WTC11 (cell line): Measurements from ENCODE around the gene CRYZL1. TPM values are rescaled to one million over a fixed set of nuclear protein-coding genes. Genes with fewer than 3 reads are reported as not detected.
A peak's percentile ranks its signal among the peaks of the same experiment; 100 is the strongest.

Experiments
- ATAC-seq: fragments of 200-7000 bp; cut with Tn5 transposase; 2 replicates; pipeline ENCODE4 v1.10.0; 2021; ENCODE audit warnings: mild to moderate bottlenecking, moderate library complexity
- CTCF ChIA-PET: fragments of 300-600 bp; sonication (Branson Sonifier 250); formaldehyde crosslinking; loops from one replicate; lab custom pipeline; 2021; ENCODE audit warnings: antibody characterized with exemption; lab: Charles Lee
- POLR2A ChIA-PET: fragments of 350-600 bp; sonication (Branson Sonifier 250); formaldehyde crosslinking; loops from one replicate; lab custom pipeline; 2021; ENCODE audit warnings: antibody characterized with exemption; lab: Charles Lee
- DNase-seq: peaks from one replicate; pipeline ENCODE4 v3.0.0; 2021; ENCODE audit warnings: low spot score
- H3K27ac Mint-ChIP-seq: 2 replicates; pipeline ENCODE4 v1.8.0; 2021; ENCODE audit warnings: mixed read lengths
- H3K27me3 Mint-ChIP-seq: 2 replicates; pipeline ENCODE4 v1.8.0; 2021; ENCODE audit warnings: low read depth, mild to moderate bottlenecking, moderate library complexity, mixed read lengths
- H3K36me3 Mint-ChIP-seq: 2 replicates; pipeline ENCODE4 v1.8.0; 2021; ENCODE audit warnings: mixed read lengths
- H3K4me1 Mint-ChIP-seq: 2 replicates; pipeline ENCODE4 v1.8.0; 2022; ENCODE audit warnings: mixed read lengths
- H3K4me3 Mint-ChIP-seq: 2 replicates; pipeline ENCODE4 v1.8.0; 2021; ENCODE audit warnings: mild to moderate bottlenecking, moderate library complexity, mixed read lengths
- H3K9me3 Mint-ChIP-seq: 2 replicates; pipeline ENCODE4 v1.8.0; 2021; ENCODE audit warnings: mixed read lengths
- CBFB ChIP-seq: sonication (generic); formaldehyde crosslinking; IDR thresholded peaks from 2 replicates; pipeline ENCODE4 v1.8.1; 2022; ENCODE audit warnings: mild to moderate bottlenecking, low read depth, missing genetic modification reagents
- FOXP1 ChIP-seq: sonication (generic); formaldehyde crosslinking; IDR thresholded peaks from 2 replicates; pipeline ENCODE4 v1.8.0; 2022; ENCODE audit warnings: missing genetic modification reagents, mild to moderate bottlenecking, moderate library complexity, borderline replicate concordance
- HMGA2 ChIP-seq: fragments of 250-450 bp; sonication (Bioruptor Pico); IDR thresholded peaks from 2 replicates; pipeline ENCODE4 v1.4.0; 2021; ENCODE audit warnings: mild to moderate bottlenecking, moderate library complexity
- IRF2 ChIP-seq: sonication (generic); formaldehyde crosslinking; IDR thresholded peaks from 2 replicates; pipeline ENCODE4 v1.8.0; 2022; ENCODE audit warnings: low read depth, missing genetic modification reagents, borderline replicate concordance
- JAZF1 ChIP-seq: fragments of 250-450 bp; sonication (Bioruptor Pico); IDR thresholded peaks from 2 replicates; pipeline ENCODE4 v1.9.0; 2021; ENCODE audit warnings: moderate library complexity, mild to moderate bottlenecking, inconsistent platforms
- NFATC4 ChIP-seq: fragments of 250-450 bp; sonication (Bioruptor Pico); IDR thresholded peaks from 2 replicates; pipeline ENCODE4 v1.9.0; 2021; ENCODE audit warnings: mild to moderate bottlenecking
- NR2C2 ChIP-seq: sonication (generic); formaldehyde crosslinking; IDR thresholded peaks from 2 replicates; pipeline ENCODE4 v1.8.0; 2022; ENCODE audit warnings: mild to moderate bottlenecking, missing genetic modification reagents
- OVOL2 ChIP-seq: fragments of 250-450 bp; sonication (Bioruptor Pico); IDR thresholded peaks from 2 replicates; pipeline ENCODE4 v1.9.0; 2021; ENCODE audit warnings: mild to moderate bottlenecking, borderline replicate concordance
- PRRX2 ChIP-seq: fragments of 250-450 bp; sonication (Bioruptor Pico); IDR thresholded peaks from 2 replicates; pipeline ENCODE4 v1.8.0; 2021; ENCODE audit warnings: mild to moderate bottlenecking
- RORB ChIP-seq: fragments of 250-450 bp; sonication (Bioruptor Pico); IDR thresholded peaks from 2 replicates; pipeline ENCODE4 v1.9.0; 2021; ENCODE audit warnings: mild to moderate bottlenecking
- ZNF232 ChIP-seq: sonication (generic); formaldehyde crosslinking; IDR thresholded peaks from 2 replicates; pipeline ENCODE4 v1.8.0; 2022; ENCODE audit warnings: mild to moderate bottlenecking, missing genetic modification reagents
- ZNF396 ChIP-seq: fragments of 250-450 bp; sonication (Bioruptor Pico); IDR thresholded peaks from 2 replicates; pipeline ENCODE4 v1.8.0; 2021; ENCODE audit warnings: mild to moderate bottlenecking, moderate library complexity, borderline replicate concordance
- ZNF416 ChIP-seq: fragments of 250-450 bp; sonication (Bioruptor Pico); IDR thresholded peaks from 2 replicates; pipeline ENCODE4 v1.9.0; 2021; ENCODE audit warnings: mild to moderate bottlenecking, inconsistent platforms
- total RNA-seq: library from RNA; stranded (reverse); gene quantifications from 3 replicates; pipeline ENCODE4 v1.2.3, GENCODE V29; 2021
- TF ChIP-seq, protein P1 (sequence below): sonication (generic); formaldehyde crosslinking; IDR thresholded peaks from 2 replicates; pipeline ENCODE4 v1.8.0; 2022; ENCODE audit warnings: mild to moderate bottlenecking, missing genetic modification reagents
- TF ChIP-seq, protein P2 (sequence below): sonication (generic); formaldehyde crosslinking; IDR thresholded peaks from 2 replicates; pipeline ENCODE4 v1.8.1; 2023; ENCODE audit warnings: mild to moderate bottlenecking, missing genetic modification reagents, moderate library complexity
- TF ChIP-seq, protein P3 (sequence below): sonication (generic); formaldehyde crosslinking; IDR thresholded peaks from 2 replicates; pipeline ENCODE4 v1.8.1; 2023; ENCODE audit warnings: mild to moderate bottlenecking, missing genetic modification reagents, borderline replicate concordance
- TF ChIP-seq, protein P4 (sequence below): fragments of 250-450 bp; sonication (Bioruptor Pico); IDR thresholded peaks from 2 replicates; pipeline ENCODE4 v1.9.0; 2021; ENCODE audit warnings: mild to moderate bottlenecking, borderline replicate concordance
- TF ChIP-seq, protein P5 (sequence below): sonication (generic); formaldehyde crosslinking; IDR thresholded peaks from 2 replicates; pipeline ENCODE4 v1.8.0; 2023; ENCODE audit warnings: mild to moderate bottlenecking, missing genetic modification reagents
- TF ChIP-seq, protein P6 (sequence below): fragments of 250-450 bp; sonication (Bioruptor Pico); IDR thresholded peaks from 2 replicates; pipeline ENCODE4 v1.9.0; 2021; ENCODE audit warnings: moderate library complexity, mild to moderate bottlenecking, inconsistent platforms, borderline replicate concordance

Gene CRYZL1
- total RNA-seq, 1 experiment from 2014 or later, result 21.9 TPM

DNA sequence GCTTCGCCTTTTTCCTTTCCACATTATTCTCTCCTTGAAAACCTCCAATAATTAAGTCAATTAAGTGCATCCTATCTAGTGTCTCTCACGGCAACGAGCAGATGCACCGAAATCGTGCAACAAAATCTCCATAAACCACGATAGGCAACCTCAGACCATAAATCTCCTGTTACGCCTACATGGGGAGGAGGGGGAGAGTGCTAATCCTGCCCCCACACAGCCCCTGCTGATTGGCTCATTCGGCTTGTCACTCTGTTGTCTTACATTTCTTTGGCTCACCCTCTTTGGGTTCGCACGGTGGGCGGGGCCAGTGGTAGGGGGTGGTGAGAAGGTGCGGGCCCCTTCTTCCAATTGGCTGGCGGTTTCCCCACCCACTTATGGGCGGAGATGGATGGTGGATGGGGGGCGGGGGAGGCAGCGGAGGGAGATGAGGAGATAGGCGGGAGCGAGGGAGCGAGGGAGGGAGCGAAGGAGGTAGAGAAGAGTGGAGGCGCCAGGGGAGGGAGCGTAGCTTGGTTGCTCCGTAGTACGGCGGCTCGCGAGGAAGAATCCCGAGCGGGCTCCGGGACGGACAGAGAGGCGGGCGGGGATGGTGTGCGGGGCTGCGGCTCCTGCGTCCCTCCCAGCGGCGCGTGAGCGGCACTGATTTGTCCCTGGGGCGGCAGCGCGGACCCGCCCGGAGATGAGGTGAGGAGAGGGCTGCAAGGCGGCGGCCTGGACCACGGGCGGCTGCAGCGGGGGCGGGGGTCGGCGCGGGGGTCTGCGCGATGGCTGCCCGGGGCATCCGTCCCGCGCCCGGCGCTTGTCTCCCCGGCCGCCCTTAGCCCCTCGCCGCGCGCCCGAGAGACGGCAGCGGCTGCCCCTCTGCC, 720 bp upstream of the CRYZL1 start, which contains the start of gene ITSN1 (continued):
- TF ChIP-seq, protein P1, sequence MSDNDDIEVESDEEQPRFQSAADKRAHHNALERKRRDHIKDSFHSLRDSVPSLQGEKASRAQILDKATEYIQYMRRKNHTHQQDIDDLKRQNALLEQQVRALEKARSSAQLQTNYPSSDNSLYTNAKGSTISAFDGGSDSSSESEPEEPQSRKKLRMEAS, result peak; percentile 19; the same call in 1 of the 2 replicates
- TF ChIP-seq OVOL2 (CRISPR knock-in tag), result no peak
- TF ChIP-seq, protein P2, sequence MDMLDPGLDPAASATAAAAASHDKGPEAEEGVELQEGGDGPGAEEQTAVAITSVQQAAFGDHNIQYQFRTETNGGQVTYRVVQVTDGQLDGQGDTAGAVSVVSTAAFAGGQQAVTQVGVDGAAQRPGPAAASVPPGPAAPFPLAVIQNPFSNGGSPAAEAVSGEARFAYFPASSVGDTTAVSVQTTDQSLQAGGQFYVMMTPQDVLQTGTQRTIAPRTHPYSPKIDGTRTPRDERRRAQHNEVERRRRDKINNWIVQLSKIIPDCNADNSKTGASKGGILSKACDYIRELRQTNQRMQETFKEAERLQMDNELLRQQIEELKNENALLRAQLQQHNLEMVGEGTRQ (CRISPR knock-in tag), result peak; percentile 20; the same call in 1 of the 2 replicates
- TF ChIP-seq JAZF1 (CRISPR knock-in tag), result no peak

DNA sequence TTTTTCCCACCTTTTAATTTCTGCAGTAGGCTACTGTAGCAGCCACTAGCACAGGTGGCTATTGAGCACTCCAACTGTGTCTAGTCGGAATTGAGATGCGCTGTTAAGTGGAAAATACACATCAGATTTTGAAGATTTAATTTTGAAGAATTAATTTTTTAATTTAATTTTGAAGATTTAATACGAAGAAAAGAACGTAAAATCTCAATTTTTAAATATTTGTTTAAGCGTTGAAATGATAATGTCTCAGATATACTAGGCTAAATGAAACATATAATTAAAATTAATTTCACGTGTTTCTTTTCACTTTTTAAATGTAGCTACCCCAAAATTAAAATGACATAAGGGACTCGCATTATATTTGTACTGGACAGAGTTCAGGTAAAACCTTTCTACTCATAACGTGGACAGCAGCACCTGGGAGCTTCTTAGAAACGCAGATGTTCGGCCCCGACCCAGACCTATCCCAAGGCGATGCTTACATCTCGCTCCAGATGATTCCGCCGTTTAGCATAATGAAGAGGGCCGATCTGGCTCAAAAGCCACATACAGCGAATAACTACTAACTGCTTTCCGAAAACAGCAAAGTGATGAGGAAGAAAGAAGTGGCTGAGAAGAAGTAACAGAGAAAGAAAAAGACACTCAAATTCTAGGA, 717 bp downstream of the CRYZL1 start:
- CTCF ChIA-PET, result no interaction called here
- ATAC-seq, result no peak
- H3K36me3 Mint-ChIP-seq, result peaks cover 3% of the 10 kb centered on the region; the same call in 1 of the 2 replicates

DNA sequence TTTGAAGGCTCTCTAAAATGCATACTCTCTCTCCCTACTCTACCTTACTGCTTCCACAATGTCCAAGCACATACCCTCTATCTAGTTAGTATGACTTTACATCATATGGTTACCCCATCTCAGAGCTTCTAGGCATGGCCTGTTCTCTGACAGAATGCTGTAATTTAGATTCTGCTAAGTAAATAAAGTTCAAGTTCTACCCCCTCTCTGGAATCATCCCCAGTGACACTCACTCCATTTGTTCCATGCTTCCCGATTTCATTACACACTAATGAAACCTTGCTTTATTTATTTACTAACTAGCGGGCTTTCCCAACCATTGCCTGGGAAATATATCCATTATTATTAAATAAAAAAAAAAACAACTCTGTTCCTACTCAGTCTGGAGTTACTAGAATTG, 7.3 kb downstream of the CRYZL1 start:
- CTCF ChIA-PET, result no interaction called here
- no peak overlapping the region for H3K27ac Mint-ChIP-seq
- no peak overlapping the region for H3K4me3 Mint-ChIP-seq
- peaks cover 17% of the 10 kb centered on the region for H3K36me3 Mint-ChIP-seq
- no peaks in the 10 kb centered on the region for H3K27me3 Mint-ChIP-seq
- peaks cover 11% of the 10 kb centered on the region for H3K4me1 Mint-ChIP-seq
- no peak for ATAC-seq
- peaks cover 16% of the 10 kb centered on the region for H3K9me3 Mint-ChIP-seq
- DNase-seq, result no peak
- POLR2A ChIA-PET, result no interaction called here
- TF ChIP-seq, protein P3, sequence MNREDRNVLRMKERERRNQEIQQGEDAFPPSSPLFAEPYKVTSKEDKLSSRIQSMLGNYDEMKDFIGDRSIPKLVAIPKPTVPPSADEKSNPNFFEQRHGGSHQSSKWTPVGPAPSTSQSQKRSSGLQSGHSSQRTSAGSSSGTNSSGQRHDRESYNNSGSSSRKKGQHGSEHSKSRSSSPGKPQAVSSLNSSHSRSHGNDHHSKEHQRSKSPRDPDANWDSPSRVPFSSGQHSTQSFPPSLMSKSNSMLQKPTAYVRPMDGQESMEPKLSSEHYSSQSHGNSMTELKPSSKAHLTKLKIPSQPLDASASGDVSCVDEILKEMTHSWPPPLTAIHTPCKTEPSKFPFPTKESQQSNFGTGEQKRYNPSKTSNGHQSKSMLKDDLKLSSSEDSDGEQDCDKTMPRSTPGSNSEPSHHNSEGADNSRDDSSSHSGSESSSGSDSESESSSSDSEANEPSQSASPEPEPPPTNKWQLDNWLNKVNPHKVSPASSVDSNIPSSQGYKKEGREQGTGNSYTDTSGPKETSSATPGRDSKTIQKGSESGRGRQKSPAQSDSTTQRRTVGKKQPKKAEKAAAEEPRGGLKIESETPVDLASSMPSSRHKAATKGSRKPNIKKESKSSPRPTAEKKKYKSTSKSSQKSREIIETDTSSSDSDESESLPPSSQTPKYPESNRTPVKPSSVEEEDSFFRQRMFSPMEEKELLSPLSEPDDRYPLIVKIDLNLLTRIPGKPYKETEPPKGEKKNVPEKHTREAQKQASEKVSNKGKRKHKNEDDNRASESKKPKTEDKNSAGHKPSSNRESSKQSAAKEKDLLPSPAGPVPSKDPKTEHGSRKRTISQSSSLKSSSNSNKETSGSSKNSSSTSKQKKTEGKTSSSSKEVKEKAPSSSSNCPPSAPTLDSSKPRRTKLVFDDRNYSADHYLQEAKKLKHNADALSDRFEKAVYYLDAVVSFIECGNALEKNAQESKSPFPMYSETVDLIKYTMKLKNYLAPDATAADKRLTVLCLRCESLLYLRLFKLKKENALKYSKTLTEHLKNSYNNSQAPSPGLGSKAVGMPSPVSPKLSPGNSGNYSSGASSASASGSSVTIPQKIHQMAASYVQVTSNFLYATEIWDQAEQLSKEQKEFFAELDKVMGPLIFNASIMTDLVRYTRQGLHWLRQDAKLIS, result no peak
- no peak for TF ChIP-seq ZNF416 (CRISPR knock-in tag)
- TF ChIP-seq, protein P4, sequence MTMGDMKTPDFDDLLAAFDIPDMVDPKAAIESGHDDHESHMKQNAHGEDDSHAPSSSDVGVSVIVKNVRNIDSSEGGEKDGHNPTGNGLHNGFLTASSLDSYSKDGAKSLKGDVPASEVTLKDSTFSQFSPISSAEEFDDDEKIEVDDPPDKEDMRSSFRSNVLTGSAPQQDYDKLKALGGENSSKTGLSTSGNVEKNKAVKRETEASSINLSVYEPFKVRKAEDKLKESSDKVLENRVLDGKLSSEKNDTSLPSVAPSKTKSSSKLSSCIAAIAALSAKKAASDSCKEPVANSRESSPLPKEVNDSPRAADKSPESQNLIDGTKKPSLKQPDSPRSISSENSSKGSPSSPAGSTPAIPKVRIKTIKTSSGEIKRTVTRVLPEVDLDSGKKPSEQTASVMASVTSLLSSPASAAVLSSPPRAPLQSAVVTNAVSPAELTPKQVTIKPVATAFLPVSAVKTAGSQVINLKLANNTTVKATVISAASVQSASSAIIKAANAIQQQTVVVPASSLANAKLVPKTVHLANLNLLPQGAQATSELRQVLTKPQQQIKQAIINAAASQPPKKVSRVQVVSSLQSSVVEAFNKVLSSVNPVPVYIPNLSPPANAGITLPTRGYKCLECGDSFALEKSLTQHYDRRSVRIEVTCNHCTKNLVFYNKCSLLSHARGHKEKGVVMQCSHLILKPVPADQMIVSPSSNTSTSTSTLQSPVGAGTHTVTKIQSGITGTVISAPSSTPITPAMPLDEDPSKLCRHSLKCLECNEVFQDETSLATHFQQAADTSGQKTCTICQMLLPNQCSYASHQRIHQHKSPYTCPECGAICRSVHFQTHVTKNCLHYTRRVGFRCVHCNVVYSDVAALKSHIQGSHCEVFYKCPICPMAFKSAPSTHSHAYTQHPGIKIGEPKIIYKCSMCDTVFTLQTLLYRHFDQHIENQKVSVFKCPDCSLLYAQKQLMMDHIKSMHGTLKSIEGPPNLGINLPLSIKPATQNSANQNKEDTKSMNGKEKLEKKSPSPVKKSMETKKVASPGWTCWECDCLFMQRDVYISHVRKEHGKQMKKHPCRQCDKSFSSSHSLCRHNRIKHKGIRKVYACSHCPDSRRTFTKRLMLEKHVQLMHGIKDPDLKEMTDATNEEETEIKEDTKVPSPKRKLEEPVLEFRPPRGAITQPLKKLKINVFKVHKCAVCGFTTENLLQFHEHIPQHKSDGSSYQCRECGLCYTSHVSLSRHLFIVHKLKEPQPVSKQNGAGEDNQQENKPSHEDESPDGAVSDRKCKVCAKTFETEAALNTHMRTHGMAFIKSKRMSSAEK (CRISPR knock-in tag), result no peak
- TF ChIP-seq NFATC4 (CRISPR knock-in tag), result no peak
- TF ChIP-seq NR2C2, result no peak
- TF ChIP-seq OVOL2 (CRISPR knock-in tag), result no peak
- TF ChIP-seq IRF2 (CRISPR knock-in tag), result no peak
- TF ChIP-seq RORB (CRISPR knock-in tag), result no peak
- TF ChIP-seq ZNF396 (CRISPR knock-in tag), result no peak
- TF ChIP-seq ZNF232 (CRISPR knock-in tag), result no peak
- TF ChIP-seq FOXP1 (CRISPR knock-in tag), result no peak

More for the DNA sequence above, 717 bp downstream of the CRYZL1 start:
- Mint-ChIP-seq H3K9me3 (0 out of 2 replicates have a peak, but pooled peaks cover 3% of the 10 kb centered on the region), H3K4me3 (peak overlapping the region; percentile 95), H3K27me3 (no peaks in the 10 kb centered on the region), H3K4me1 (peaks cover 29% of the 10 kb centered on the region), H3K27ac (peak overlapping the region; percentile 88)
- TF ChIP-seq, protein P5, sequence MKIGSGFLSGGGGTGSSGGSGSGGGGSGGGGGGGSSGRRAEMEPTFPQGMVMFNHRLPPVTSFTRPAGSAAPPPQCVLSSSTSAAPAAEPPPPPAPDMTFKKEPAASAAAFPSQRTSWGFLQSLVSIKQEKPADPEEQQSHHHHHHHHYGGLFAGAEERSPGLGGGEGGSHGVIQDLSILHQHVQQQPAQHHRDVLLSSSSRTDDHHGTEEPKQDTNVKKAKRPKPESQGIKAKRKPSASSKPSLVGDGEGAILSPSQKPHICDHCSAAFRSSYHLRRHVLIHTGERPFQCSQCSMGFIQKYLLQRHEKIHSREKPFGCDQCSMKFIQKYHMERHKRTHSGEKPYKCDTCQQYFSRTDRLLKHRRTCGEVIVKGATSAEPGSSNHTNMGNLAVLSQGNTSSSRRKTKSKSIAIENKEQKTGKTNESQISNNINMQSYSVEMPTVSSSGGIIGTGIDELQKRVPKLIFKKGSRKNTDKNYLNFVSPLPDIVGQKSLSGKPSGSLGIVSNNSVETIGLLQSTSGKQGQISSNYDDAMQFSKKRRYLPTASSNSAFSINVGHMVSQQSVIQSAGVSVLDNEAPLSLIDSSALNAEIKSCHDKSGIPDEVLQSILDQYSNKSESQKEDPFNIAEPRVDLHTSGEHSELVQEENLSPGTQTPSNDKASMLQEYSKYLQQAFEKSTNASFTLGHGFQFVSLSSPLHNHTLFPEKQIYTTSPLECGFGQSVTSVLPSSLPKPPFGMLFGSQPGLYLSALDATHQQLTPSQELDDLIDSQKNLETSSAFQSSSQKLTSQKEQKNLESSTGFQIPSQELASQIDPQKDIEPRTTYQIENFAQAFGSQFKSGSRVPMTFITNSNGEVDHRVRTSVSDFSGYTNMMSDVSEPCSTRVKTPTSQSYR (CRISPR knock-in tag), result no peak
- no peak for TF ChIP-seq PRRX2 (CRISPR knock-in tag)
- TF ChIP-seq, protein P6, sequence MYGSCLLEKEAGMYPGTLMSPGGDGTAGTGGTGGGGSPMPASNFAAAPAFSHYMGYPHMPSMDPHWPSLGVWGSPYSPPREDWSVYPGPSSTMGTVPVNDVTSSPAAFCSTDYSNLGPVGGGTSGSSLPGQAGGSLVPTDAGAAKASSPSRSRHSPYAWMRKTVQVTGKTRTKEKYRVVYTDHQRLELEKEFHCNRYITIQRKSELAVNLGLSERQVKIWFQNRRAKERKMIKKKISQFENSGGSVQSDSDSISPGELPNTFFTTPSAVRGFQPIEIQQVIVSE, result no peak
- TF ChIP-seq HMGA2 (CRISPR knock-in tag), result peak; percentile 92
- TF ChIP-seq CBFB (CRISPR knock-in tag), result no peak
- DNase-seq, result no peak
- POLR2A ChIA-PET, result no interaction called here
